ENCODE measurements around the gene DIO3.

DNA sequence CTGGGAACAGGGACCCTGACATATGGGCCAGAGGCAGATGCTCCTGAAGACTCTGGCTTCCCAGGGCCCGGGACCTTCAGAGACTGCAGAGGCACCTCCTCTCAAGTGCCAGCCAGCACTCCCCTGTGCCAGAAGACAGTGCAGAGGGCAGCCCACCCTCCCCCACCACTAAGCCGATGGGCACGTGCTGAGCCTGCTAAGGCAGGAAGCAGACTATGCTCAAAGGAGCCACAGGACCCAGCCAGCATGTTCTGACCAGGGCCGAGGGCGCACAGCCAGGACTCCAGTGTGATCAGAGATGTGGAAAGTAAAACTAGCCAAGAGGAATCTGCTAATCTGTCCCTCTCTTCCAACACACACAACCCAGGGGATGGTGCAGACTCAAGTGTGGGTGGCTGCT lies 29.8 kb downstream of the DIO3 start:
- no peak for TF ChIP-seq CTCF (conservative IDR thresholded peaks at IDR 0.05; ENCODE audit: low read length)
- TF ChIP-seq EZH2phosphoT487 (IDR thresholded peaks at IDR 0.05; ENCODE audit: borderline replicate concordance, low read depth, low read length) = no peak
